HCT116 (cell line): ENCODE measurements around the gene RASGEF1B. TPM values are rescaled to one million over a fixed set of nuclear protein-coding genes. Genes with fewer than 3 reads are reported as not detected.

Experiments used
- ATAC-seq: fragments of 200-7000 bp; cut with Tn5 transposase; 2 replicates; pipeline ENCODE4 v1.9.1; 2020; ENCODE audit warnings: mild to moderate bottlenecking, moderate library complexity
- BruUV-seq: library from RNA; stranded (reverse); fragments of 400-500 nt; replicated peaks from 2 replicates; lab custom pipeline; 2021; lab: Mats Ljungman, UMichigan
- CTCF ChIA-PET: fragments of 300-600 bp; sonication (Branson Sonifier 250); formaldehyde crosslinking; loops from one replicate; lab custom pipeline; 2021; ENCODE audit warnings: antibody characterized with exemption; lab: Charles Lee
- POLR2A ChIA-PET: fragments of 300-600, 350-600 bp; sonication (Branson Sonifier 250); formaldehyde crosslinking; loops from one replicate; lab custom pipeline; 2021; ENCODE audit warnings: antibody characterized with exemption; lab: Charles Lee
- RAD21 ChIA-PET, 2 experiments: fragments of 300-600 bp; sonication (Branson Sonifier 250); formaldehyde crosslinking; loops; one replicate each; lab custom pipeline; 2023; ENCODE audit warnings: low total read pairs in 2 of 2; ENCODE audit not compliant: uncharacterized antibody in 2 of 2, unreplicated experiment in 2 of 2, low non-redundant PET in 1 of 2; lab: Charles Lee
- DNase-seq: peaks from one replicate; pipeline ENCODE4 v3.0.0-alpha.2; 2010; ENCODE audit warnings: low read depth, low spot score
- H2AFZ ChIP-seq: fragments of 200-600 bp; shearing (Covaris generic), sonication (generic); 2 replicates; pipeline ENCODE4 v1.6.1; 2017; ENCODE audit warnings: low read depth, mixed run types, mixed read lengths, antibody characterized with exemption, low read length; ENCODE audit not compliant: poor library complexity, severe bottlenecking
- H3K27ac ChIP-seq: 2 replicates; pipeline ENCODE4 v1.5.1; 2012; ENCODE audit warnings: low read depth, low read length
- H3K27me3 ChIP-seq: fragments of 200-600 bp; sonication (generic); 2 replicates; pipeline ENCODE4 v1.6.1; 2016; ENCODE audit warnings: mixed run types, low read length, mixed read lengths; ENCODE audit not compliant: insufficient read depth
- H3K36me3 ChIP-seq, 2 experiments: fragments of 200-500 bp in 1 of 2; fragments of 200-600 bp in 1 of 2; sonication (Bioruptor generic) in 1 of 2; sonication (generic) in 1 of 2; 2 replicates each; pipeline versions ENCODE4 v1.5.1 to v1.6.1; 2014 to 2016; ENCODE audit warnings: low read length in 2 of 2, inconsistent platforms in 1 of 2, mixed read lengths in 1 of 2, mixed run types in 1 of 2; ENCODE audit not compliant: insufficient read depth in 2 of 2, control insufficient read depth in 1 of 2
- H3K4me1 ChIP-seq, 2 experiments: fragments of 200-600 bp in 1 of 2; sonication (generic) in 1 of 2; 2 replicates each; pipeline versions ENCODE4 v1.5.1 to v1.6.1; 2012 to 2017; ENCODE audit warnings: low read length in 2 of 2, inconsistent platforms in 1 of 2, mild to moderate bottlenecking in 1 of 2, mixed read lengths in 1 of 2, mixed run types in 1 of 2, moderate library complexity in 1 of 2; ENCODE audit not compliant: insufficient read depth in 2 of 2, control insufficient read depth in 1 of 2
- H3K4me2 ChIP-seq: fragments of 200-600 bp; sonication (generic); 2 replicates; pipeline ENCODE4 v1.6.1; 2017; ENCODE audit warnings: mixed run types, low read length, mixed read lengths
- H3K4me3 ChIP-seq, 2 experiments: fragments of 200-600 bp in 1 of 2; sonication (generic) in 1 of 2; replicated peaks in 1 of 2; 2 replicates each; pipeline ENCODE4 v1.5.1; 2011 to 2016; ENCODE audit warnings: low read length in 2 of 2, control low read depth in 1 of 2, low read depth in 1 of 2, mild to moderate bottlenecking in 1 of 2, mixed read lengths in 1 of 2, mixed run types in 1 of 2
- H3K79me2 ChIP-seq: fragments of 200-600 bp; sonication (generic); 2 replicates; pipeline ENCODE4 v1.6.1; 2017; ENCODE audit warnings: mild to moderate bottlenecking, mixed run types, low read length, moderate library complexity, mixed read lengths; ENCODE audit not compliant: insufficient read depth
- H3K9ac ChIP-seq: fragments of 200-600 bp; sonication (generic); 2 replicates; pipeline ENCODE4 v1.6.1; 2016; ENCODE audit warnings: low read length, mixed read lengths
- H3K9me2 ChIP-seq: fragments of 200-600 bp; sonication (generic), shearing (Covaris generic); 2 replicates; pipeline ENCODE4 v1.6.1; 2017; ENCODE audit warnings: mixed run types, mild to moderate bottlenecking, moderate library complexity; ENCODE audit not compliant: insufficient read depth
- H3K9me3 ChIP-seq, 2 experiments: fragments of 200-500 bp in 1 of 2; fragments of 200-600 bp in 1 of 2; sonication (Bioruptor generic) in 1 of 2; sonication (generic) in 1 of 2; 2 replicates each; pipeline ENCODE4 v1.6.1; 2014 to 2017; ENCODE audit warnings: low read length in 2 of 2, mixed read lengths in 2 of 2, inconsistent platforms in 1 of 2, low read depth in 1 of 2, mild to moderate bottlenecking in 1 of 2, mixed run types in 1 of 2, moderate library complexity in 1 of 2; ENCODE audit not compliant: control insufficient read depth in 1 of 2, insufficient read depth in 1 of 2
- H4K20me1 ChIP-seq: fragments of 200-600 bp; sonication (generic), shearing (Covaris generic); 2 replicates; pipeline ENCODE4 v1.6.1; 2017; ENCODE audit warnings: mixed run types, mild to moderate bottlenecking, moderate library complexity; ENCODE audit not compliant: insufficient read depth
- CBX3 ChIP-seq: IDR thresholded peaks from 2 replicates; pipeline ENCODE4 v1.6.1; 2012; ENCODE audit warnings: low read depth
- CEBPB ChIP-seq: IDR thresholded peaks from 2 replicates; pipeline ENCODE4 v1.6.1; 2012; ENCODE audit warnings: low read depth
- CTCF ChIP-seq, 3 experiments: fragments of 200-600 bp in 1 of 3; sonication (generic) in 1 of 3; IDR thresholded peaks in 2 of 3; conservative IDR thresholded peaks in 1 of 3; 2 replicates each; pipeline ENCODE4 v1.5.1; 2012 to 2017; ENCODE audit warnings: low read depth in 2 of 3, low read length in 2 of 3, antibody characterized with exemption in 1 of 3, borderline replicate concordance in 1 of 3, control low read depth in 1 of 3, mild to moderate bottlenecking in 1 of 3, mixed read lengths in 1 of 3, mixed run types in 1 of 3, moderate library complexity in 1 of 3; ENCODE audit not compliant: insufficient read depth in 1 of 3
- ELF1 ChIP-seq: IDR thresholded peaks from 2 replicates; pipeline ENCODE4 v1.6.1; 2012; ENCODE audit warnings: low read depth, borderline replicate concordance
- FOSL1 ChIP-seq: IDR thresholded peaks from 2 replicates; pipeline ENCODE4 v1.6.1; 2012; ENCODE audit warnings: low read depth
- SRF ChIP-seq: IDR thresholded peaks from 2 replicates; pipeline ENCODE4 v1.6.1; 2012; ENCODE audit warnings: low read depth
- intact Hi-C: fragments of 100-400 bp; cut with micrococcal nuclease; formaldehyde crosslinking; loops from 2 replicates; pipeline ENCODE4 v1.10.0; 2022
- total RNA-seq: library from RNA; stranded (reverse); gene quantifications from one replicate; pipeline ENCODE4 v1.2.1, GENCODE V29; 2021; ENCODE audit not compliant: unreplicated experiment

RASGEF1B gene
- total RNA-seq, 1 experiment from 2014 or later: 0.25 TPM

GRCh38 chr4:81519427-81519773, 47.7 kb upstream of the RASGEF1B start:
- Histone ChIP-seq H3K4me2 (no peak overlapping the region), H3K9ac (no peak overlapping the region), H3K27me3 (peaks cover 11% of the 10 kb centered on the region; the same call in 1 of the 2 replicates), H2AFZ (no peak overlapping the region), H3K9me2 (no peaks in the 10 kb centered on the region), H3K4me3 (no peak overlapping the region), H3K79me2 (no peaks in the 10 kb centered on the region)
- no peak for ATAC-seq
- TF ChIP-seq FOSL1: no peak
- no peak for TF ChIP-seq CTCF (IDR thresholded peaks at IDR 0.05 in 2 of 3, conservative IDR thresholded peaks at IDR 0.05 in 1 of 3; ENCODE audit: borderline replicate concordance in 1 of 3, insufficient read depth in 1 of 3, low read depth in 2 of 3, low read length in 2 of 3)
- TF ChIP-seq ELF1: no peak
- TF ChIP-seq CBX3: no peak
- TF ChIP-seq, all 23 proteins: peak for 0
- ChIA-PET POLR2A (no interaction called here), CTCF (no interaction called here), RAD21 (no interaction called here)
- H3K9me3 ChIP-seq: no peaks in the 10 kb centered on the region
- no peaks in the 10 kb centered on the region for H3K4me1 ChIP-seq
- H4K20me1 ChIP-seq: no peaks in the 10 kb centered on the region
- H3K27ac ChIP-seq: no peak overlapping the region
- no peak for DNase-seq
- intact Hi-C loops: no loop called here
- no TSS peak for BruUV-seq
- H3K36me3 ChIP-seq: no peaks in the 10 kb centered on the region

GRCh38 chr4:81518762-81519426, 47.2 kb upstream of the RASGEF1B start:
- Histone ChIP-seq H3K9ac (no peak overlapping the region), H3K27me3 (peaks cover 15% of the 10 kb centered on the region), H3K79me2 (no peaks in the 10 kb centered on the region), H4K20me1 (no peaks in the 10 kb centered on the region), H3K4me1 (no peaks in the 10 kb centered on the region), H3K27ac (no peak overlapping the region), H3K9me3 (no peaks in the 10 kb centered on the region)
- ATAC-seq: no peak
- RAD21 ChIA-PET: no interaction called here
- CTCF ChIA-PET: no interaction called here
- DNase-seq: no peak
- intact Hi-C loops: no loop called here
- BruUV-seq: no TSS peak
- TF ChIP-seq SRF: no peak
- no peak for TF ChIP-seq CEBPB
- TF ChIP-seq CBX3: no peak
- TF ChIP-seq, all 23 proteins: peak for 0
- Histone ChIP-seq H2AFZ (no peak overlapping the region), H3K9me2 (no peaks in the 10 kb centered on the region), H3K4me3 (no peak overlapping the region), H3K4me2 (no peak overlapping the region), H3K36me3 (no peaks in the 10 kb centered on the region)
- POLR2A ChIA-PET: no interaction called here
